ENCODE results near the gene FBXO17.

FBXO17 gene

DNA sequence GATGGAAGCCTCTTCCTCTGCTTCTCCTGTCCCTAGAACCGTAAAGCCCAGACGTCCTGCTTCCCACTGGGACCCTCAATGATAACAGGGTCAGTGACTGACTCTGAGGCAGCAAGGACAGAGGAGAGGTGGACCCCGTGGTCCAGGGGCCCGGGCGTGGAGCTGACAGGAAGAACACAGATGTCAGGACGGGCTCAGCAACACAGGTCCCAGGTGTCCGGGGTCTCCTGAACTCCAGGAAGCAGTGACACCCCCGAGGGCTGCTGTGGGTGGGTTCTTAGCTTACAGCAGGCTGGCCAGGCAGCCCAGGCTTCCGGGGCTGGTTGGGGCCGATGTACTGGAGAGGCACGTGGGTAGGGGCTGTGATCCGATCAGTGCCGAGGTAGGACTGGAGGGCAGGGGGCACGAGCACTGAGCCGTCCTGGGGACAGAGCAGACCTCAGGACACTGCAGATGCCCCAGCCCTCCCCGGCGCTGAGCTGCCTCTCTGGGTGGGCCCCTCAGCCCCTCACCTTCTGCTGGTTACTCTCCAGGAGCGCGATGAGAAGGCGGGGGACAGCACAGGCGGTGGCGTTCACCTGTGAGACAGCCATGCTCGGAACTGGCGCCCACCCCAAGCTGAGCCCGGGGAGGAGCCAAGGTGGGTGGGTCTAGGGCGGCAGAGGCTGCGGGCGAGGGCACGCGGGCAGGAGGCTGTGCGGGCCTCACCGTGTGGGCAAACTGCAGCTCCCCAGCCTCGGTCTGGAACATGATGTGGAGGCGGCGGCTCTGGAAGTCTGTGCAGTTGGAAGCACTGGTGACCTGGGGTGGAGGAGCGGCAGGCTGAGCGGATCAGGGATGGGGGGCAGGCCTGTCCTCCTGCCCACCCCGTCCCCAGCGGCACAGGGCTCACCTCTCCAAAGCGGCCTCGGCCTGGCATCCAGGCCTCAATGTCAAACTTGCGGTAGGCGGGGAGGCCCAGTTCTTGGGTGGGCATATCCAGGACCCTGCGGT is 59.9 kb downstream of the FBXO17 start:
- DNase-seq: no peak

DNA sequence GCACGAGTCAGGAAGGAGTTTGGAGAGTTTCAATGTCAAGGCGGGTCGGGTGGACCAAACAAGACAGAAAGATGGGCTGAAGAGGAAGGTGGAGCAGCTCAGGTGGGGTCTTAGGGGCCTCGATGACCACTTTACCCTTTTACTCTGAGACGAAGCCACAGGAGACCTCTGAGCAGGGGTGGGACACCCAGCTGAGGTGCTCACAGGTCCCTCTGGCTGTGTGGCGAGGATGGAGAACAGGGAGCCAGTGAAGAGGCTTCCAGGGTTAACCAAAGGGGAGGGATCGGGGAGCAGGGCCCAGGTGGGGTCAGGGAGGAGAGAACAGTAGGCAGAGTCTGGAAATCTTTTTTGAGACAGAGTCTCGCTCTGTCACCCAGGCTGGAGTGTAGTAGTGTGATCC is 61.6 kb downstream of the FBXO17 start:
- DNase-seq: no peak

DNA sequence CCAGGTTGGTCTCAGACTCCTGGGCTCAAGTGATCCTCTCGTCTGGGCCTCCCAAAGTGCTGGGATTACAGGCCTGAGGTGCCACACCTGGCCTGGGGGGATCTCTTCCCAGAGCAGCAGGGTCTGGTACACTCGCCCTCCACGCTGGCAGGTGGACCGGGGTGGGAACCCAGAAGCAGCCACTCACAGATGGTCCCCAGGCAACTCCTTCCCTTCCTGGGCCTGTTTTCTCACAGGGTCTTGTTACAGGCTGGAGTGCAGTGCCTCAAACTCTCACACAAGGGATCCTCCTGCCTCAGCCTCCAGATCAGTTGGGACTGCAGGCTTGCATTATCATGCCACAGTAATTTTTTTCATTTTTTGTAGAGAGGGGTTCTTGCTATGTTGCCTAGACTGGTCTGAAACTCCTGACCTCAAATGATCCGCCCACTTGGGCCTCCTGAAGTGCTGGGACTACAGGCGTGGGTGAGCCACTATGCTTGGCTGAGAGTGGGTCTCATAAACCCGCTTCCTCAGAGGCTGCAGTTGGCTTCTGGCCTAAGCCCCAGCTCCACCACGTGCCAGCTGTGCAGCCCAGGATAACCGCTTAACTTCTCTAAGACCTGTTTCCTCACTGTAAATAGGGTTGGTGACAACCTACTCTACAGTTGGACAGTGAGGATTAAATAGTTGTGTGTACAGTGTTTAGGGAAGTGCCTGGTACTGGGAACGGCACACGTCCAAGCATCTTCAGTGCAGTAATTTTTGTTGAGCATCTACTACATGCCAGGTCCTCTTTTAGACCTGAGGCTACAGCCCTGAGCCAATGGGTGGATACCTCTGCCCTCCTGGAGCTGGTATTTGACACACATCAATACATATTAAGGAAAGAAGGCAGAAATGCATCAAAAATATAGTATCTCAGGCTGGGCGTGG is 62.7 kb downstream of the FBXO17 start:
- DNase-seq: no peak

DNA sequence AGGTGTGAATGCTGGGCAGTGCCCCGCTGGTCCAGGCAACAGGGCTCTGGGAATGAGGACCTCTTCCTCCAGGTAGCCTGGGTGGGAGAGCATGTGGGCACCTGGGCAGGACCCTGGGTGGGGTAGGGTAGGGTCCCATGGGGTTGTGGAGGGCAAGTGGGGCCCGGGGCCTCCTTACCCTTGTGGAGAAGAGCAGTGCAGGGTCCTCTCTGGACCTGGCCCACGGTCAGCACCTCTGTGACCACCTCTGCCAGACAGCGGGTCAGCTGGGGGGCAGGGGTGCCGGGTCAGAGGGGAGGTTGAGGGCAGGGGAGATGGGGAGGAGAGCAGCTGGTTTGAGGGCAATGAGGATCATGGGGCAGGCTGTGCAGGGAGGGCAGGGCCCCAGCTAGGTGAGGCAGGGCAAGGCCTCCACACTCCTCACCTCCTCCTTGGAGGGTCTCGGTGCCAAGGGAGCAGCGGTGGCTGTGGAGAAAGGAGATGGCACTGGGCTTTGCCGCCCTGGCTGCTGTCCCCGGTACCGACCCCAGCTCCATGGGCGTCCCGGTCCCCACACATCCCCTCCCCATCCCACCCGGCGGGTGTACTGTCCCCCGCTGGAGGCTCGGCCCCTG is 64.0 kb downstream of the FBXO17 start:
- DNase-seq: no peak

DNA sequence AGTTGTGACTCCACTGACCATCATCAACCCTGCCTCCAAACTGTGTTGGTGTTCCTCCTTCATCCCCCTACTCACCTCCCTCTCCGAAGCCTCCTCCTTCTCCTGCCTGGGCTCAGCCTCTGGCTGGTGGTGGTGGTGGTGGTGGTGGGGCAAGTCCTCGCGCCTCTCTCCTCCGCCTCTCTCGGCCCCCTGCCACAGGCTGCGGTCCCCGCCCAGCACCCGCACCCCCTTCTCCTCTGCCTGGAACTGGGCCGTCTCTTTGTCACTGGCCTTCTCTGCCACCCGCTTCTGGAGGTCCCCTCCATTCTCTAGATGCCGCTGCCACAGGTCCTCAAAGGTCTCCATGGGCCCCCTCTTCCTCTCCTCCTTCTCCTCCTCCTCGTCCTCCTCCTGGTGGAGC is 65.1 kb downstream of the FBXO17 start:
- DNase-seq: no peak

DNA sequence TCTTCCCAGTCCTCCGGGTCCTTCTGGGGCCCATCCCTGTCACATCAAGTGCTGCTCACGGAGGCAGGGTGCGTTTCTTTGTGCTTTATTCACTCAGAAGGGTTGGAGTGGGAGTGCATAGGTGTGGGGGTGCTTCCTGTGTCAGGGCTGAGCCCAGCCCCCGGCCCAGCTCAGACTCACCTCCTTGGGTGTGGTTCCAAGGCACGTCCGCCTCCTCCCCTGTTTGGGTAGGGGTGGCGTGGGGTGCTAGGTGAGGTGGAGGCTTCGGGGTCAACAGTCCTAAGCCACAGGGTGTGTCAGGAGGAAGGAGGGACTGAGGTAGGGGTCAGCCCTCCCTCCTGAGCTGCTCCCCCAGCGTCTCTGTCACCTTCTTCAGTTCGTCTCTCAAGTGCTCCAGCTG is 66.6 kb downstream of the FBXO17 start:
- DNase-seq: no peak

DNA sequence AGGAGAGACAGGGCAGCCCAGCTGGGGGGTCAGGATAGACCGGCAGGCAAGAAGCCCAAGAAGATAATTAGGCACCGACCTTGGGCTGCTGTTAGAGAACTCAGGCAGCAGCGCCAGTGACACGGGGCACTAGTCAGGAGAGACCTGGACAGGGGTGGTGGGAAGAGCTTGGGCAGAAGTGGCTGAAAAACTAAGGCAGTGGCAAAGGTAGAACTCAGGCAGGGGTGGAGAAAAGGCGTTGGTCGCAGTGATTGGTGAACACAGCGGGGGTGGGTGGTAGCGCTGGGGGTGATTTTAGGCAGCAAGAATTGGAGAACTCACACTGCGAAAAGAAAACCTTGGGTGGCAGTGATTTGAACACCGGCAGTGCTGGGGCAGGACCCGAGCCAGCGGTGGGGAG is 67.9 kb downstream of the FBXO17 start:
- no peak for DNase-seq

DNA sequence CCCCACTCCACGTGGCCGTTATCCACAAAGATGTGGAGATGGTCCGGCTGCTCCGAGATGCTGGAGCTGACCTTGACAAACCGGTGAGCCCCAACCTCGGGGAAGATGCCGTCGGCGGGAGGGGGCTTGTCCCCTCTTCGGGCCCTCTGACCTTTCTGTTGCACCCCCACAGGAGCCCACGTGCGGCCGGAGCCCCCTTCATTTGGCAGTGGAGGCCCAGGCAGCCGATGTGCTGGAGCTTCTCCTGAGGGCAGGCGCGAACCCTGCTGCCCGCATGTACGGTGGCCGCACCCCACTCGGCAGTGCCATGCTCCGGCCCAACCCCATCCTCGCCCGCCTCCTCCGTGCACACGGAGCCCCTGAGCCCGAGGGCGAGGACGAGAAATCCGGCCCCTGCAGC is 68.3 kb downstream of the FBXO17 start:
- no peak for DNase-seq

DNA sequence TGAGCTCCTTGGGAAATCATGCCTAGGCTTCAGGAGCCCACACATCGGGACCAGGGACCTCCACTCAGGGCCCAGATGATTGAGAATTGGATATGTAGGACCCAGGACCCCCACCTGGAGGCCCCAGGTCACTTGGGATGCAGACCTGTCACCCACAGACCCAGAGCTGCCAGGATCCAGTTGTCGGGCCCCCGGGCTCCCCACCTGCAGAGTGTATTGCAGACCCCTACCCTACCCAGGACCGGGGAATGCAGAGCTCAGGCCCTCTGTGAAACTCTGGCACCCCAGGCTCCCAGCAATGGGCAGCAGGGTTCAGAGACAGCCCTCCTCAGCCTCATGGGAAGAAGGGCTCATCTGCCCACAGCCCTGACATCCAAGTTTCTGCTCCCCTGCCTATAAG is 69.9 kb downstream of the FBXO17 start:
- no peak for DNase-seq

DNA sequence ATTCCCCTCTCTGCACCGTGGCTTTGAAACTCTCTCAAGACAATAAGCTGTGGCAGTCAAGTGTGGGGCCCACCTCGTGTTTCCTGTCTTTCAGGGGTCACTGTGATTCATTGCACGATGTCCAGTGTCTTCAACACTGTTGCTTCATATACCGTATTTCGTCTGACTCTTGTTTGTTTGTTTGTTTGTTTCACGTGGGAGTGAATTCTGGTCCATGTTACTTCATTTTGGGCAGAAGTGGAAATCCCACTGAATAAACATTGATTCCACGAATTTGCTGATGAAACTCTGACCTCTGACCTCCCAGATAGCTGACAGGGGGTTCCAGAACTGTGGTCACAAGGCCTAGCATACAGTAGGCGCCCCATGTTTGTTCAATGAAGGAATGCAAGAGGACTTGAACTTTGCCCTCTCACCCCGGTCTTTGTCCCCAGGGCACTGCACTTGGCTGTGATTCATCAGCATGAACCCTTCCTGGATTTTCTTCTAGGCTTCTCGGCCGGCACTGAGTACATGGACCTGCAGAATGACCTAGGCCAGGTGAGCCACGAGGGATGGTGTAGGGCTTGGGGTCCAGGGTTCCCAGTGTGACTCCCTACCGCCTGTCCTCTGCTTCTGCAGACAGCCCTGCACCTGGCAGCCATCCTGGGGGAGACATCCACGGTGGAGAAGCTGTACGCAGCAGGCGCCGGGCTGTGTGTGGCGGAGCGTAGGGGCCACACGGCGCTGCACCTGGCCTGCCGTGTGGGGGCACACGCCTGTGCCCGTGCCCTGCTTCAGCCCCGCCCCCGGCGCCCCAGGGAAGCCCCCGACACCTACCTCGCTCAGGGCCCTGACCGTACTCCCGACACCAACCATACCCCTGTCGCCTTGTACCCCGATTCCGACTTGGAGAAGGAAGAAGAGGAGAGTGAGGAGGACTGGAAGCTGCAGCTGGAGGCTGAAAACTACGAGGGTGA is 70.7 kb downstream of the FBXO17 start:
- no peak for DNase-seq

DNA sequence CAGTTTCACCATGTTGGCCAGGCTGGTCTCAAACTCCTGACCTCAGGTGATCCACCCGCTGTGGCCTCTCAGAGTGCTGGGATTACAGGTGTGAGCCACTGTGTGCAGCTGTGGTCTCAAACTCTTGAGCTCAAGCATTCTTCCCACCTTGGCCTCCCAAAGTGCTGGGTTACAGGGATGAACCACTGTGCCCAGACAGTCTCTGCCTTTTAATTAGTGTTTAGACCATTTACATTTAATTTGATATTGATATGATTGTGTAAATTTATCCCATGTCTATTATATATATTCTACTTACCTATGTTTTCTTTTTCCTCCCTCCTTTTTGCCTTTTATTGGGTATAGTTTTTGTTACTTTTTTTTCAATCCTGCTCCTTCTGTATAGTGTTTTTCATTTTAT is 73.9 kb downstream of the FBXO17 start:
- no peak for DNase-seq

DNA sequence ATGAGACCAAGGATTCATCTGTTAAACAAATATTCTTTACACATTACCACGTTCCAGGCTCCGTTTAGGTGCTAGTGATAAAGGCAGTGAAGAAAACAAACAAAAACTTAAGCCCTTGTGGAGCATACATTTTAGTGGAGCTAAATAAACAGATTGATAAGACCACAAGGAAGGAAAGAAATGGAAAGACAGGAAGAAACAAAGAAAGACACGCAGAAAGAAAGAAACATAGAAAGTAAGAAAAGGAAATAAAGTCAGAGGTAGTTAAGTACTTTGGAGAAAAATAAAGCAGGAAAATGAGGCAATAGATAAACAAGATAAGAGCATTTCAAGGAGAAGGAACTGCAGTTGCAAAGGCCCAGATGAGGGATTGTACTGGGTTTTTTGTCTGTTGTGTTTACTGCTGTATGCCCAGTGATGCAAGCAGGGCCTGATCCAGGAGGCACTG is 74.8 kb downstream of the FBXO17 start:
- DNase-seq: no peak

DNA sequence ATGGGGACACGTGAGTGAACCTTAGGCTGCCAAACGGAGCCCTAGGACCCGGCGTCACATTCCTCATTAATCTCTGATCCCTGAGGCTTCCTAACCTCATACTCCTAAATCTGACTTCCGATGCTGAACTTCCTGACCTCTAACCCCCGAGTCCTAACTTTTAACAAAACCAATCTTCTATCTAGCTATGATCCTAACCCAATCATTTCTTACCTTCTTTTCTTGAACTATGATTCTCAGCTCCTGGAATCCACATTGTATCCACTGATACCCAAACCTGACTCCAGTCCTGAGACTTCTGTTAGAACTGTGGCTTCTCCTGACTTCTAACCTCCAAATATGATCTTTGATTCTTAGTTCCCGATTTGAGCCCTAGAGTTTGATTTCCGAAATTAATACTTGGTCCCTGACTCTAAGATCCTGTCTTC is 75.3 kb downstream of the FBXO17 start:
- no peak for DNase-seq

DNA sequence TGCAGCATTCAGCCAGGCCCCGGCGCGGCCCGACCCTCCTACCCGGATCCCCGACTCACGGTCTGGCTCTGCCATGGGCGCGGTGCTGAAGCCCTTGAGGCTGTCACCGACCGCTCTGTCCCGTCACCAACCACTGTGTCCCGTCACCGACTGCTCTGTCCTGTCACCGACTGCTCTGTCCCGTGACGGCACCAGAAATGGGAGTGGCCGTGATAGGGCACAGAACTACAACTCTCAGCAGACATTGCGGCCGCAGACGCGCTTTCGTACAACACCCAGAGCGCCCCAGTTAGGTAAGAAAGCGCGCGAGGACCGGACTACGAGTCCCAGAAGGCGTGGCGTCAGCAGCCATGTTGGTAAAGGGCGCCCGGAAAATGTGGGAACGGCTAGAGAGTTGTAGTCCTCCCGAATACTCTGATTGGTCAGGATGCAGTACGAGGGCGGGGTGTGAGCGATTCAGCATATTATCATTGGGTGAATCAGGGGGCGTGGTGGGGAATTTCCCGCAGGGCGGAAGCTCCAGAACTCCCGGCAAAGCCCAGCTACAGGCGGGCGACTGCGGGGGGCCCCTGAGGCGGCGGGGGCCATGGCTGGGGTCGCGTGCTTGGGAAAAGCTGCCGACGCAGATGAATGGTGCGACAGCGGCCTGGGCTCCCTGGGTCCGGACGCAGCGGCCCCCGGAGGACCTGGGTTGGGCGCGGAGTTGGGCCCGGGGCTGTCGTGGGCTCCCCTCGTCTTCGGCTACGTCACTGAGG is 75.9 kb downstream of the FBXO17 start, which contains the start of the genes NFKBIB and SIRT2:
NFKBIB (plus strand) TSS at position 523 of the 755 bp plus-strand sequence; CDS start at position 587, 64 bp downstream.
SIRT2 (minus strand) TSS at position 172 of the 755 bp plus-strand sequence; CDS start at position 75, 97 bp downstream.
- peak; percentile 100 for DNase-seq

DNA sequence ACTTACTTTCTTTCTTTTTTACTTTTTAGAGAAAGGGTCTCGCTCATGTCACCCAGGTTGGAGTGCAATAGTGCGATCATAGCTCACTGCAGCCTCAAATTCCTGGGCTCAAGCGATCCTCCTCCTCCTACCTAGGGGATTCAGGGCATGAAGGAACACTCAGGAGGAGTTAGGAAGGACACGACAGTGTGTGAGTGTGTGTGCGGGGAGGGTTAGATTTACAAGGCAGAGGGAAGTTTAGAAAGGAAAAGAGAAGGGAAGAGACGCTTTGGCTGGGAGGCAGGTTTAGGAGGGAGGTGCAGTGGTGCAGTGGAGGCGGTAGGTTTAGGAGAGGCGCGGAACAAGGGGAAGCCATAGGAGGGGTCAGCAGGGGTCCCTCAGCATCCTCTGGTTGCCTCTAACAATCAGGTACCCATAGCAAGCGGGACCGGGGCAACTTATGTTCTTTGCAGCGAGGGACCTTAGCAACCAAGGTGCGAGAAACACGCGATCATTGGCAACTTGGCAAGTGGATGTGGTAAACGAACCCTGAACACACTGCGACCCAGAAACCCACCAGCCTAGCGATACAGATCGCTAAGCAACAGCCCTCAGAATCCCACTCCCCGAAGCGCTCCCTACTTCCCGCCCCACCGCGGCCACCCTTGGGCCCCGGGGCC is 76.6 kb downstream of the FBXO17 start:
- no peak for DNase-seq

DNA sequence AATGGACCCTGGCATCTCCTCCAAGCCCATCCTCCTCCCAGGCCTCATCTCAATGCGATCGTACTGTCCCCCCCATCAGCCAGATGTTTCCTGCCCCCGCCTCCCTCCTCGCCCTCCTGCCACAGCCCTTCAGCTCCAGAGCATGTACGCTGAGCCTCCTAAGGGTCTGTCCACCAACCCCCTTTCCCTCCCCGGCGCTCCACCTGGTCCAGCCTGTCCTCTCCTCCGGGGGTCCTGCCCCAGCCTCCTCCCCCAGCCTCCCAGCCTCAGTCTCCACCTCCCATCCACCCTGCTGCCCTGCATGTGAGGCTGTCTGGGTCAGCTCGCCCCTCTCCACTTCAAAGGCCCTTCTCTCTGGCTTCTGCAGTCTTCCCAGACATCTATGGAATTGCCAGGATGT is 80.6 kb downstream of the FBXO17 start:
- no peak for DNase-seq

DNA sequence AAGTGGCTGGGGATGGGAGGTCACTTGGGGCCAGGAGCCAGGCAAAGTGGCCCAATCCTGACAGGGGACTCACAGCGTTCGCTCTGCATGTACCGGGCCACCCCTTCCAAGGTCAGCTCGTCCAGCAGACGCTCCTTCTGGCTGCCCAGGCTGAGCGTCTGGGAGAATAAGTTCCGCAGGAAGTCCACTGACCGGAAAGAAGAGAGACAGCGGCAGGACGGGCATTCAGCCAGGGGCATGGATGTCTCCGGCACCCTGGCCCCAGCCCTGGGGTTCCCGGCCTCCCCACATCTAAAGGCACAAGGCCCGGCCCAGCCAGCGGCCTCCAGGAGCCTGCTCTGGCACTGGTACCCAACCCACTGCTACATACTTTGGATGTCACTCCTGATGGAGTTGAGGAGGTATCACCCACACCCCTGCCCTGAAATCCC is 82.2 kb downstream of the FBXO17 start:
- DNase-seq: no peak

DNA sequence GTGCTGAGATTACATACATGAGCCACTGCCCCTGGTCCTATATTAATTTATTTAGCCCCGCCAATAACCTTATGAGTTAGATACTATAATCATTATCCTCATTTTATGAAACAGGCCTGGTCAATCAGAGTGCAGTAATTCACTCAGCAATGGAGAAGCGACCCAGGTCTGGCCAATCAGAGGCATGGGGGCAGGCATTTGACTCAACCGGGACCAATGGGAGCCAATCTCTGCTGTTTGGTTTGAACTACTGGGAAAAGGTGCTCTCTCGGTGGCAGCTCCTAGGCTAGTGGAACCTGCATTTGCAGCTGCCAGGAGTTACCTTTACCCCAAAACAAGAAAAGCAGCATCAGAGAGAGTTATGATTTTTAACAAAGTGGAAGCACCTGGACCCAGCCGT is 82.7 kb downstream of the FBXO17 start:
- DNase-seq: no peak

DNA sequence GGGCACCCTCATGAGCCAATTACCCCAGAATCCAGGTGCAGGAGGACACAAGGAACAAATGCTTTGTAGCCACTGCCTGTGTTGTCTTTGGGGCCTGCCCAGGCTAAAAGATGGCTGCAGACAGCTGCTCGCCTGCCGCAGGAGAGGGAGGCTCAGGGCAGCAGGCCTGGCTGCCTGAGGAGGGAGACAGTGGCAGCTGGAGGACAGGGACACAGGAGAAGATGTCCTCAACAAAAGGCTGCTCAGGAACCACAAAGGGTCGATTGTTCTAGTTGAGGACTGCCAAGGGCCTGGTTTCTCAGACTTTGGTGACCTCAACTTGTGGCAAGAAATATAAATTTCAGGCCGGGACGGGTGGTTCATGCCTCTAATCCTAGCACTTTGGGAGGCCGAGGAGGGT is 83.8 kb downstream of the FBXO17 start:
- DNase-seq: no peak

All from CD4-positive, alpha-beta T cell treated with Interleukin-4 for 4 hours (primary cell).